Kidney (tissue), 14 donors: ENCODE measurements around the gene ACOXL. TPM values are rescaled to one million over a fixed set of nuclear protein-coding genes. Genes with fewer than 3 reads are reported as not detected.
A peak's percentile ranks its signal among the peaks of the same experiment; 100 is the strongest.

Source experiments
- DNase-seq, 5 donors: peaks; one replicate each; pipeline ENCODE4 v3.0.0-alpha.2; 2013 to 2020
- FAIRE-seq: peaks from 2 replicates; lab custom pipeline; 2012; peaks lifted over from hg19 to GRCh38; lab: Jason Lieb, UNC
- H3K27ac ChIP-seq, 2 donors: one replicate each; pipeline ENCODE4 v1.7.0; 2013; ENCODE audit warnings: low read depth in 2 of 2, low read length in 2 of 2, inconsistent platforms in 1 of 2
- H3K27me3 ChIP-seq: one replicate; pipeline ENCODE4 v1.7.1; 2013; ENCODE audit warnings: low read length, inconsistent platforms; ENCODE audit not compliant: control insufficient read depth, insufficient read depth
- H3K36me3 ChIP-seq, 3 donors: one replicate each; pipeline versions ENCODE4 v1.7.0 to v1.7.1; 2013; ENCODE audit warnings: low read length in 3 of 3, control low read depth in 1 of 3, inconsistent platforms in 1 of 3; ENCODE audit not compliant: insufficient read depth in 3 of 3, control insufficient read depth in 2 of 3
- H3K4me1 ChIP-seq, 3 donors: one replicate each; pipeline versions ENCODE4 v1.7.0 to v1.7.1; 2013; ENCODE audit warnings: low read length in 3 of 3, inconsistent platforms in 1 of 3, low read depth in 1 of 3; ENCODE audit not compliant: control insufficient read depth in 2 of 3, insufficient read depth in 2 of 3
- H3K4me3 ChIP-seq, 3 donors: one replicate each; pipeline versions ENCODE4 v1.7.0 to v1.8.1; 2013; ENCODE audit warnings: low read length in 3 of 3, control low read depth in 1 of 3, inconsistent platforms in 1 of 3
- H3K9ac ChIP-seq, 3 donors: one replicate each; pipeline versions ENCODE4 v1.7.0 to v1.7.1; 2013; ENCODE audit warnings: low read length in 3 of 3, control low read depth in 1 of 3, inconsistent platforms in 1 of 3
- H3K9me3 ChIP-seq, 3 donors: one replicate each; pipeline versions ENCODE4 v1.7.0 to v1.7.1; 2013; ENCODE audit warnings: low read length in 3 of 3, control low read depth in 1 of 3, inconsistent platforms in 1 of 3; ENCODE audit not compliant: control insufficient read depth in 2 of 3, insufficient read depth in 1 of 3
- CTCF ChIP-seq: IDR thresholded peaks from 3 replicates; pipeline ENCODE4 v1.5.1; 2012; ENCODE audit warnings: mild to moderate bottlenecking, moderate library complexity, borderline replicate concordance; ENCODE audit not compliant: insufficient read depth; ENCODE audit errors: extremely low read depth
- intact Hi-C: fragments of 100-400 bp; cut with DNase I; formaldehyde crosslinking; loops from one replicate; pipeline ENCODE4 v1.11.1; 2022
- polyA plus RNA-seq: library from polyadenylated mRNA; stranded (reverse); fragments of 350-450 nt; fragmentation: Illumina TruSeq; extraction: RNeasy Lipid Tissue Mini Kit (QIAGEN cat#74804); gene quantifications from one replicate; pipeline ENCODE4 v1.2.3, GENCODE V29; 2014; ENCODE audit warnings: low read depth, low replicate concordance; ENCODE audit not compliant: insufficient read depth
- total RNA-seq: library from RNA; stranded (reverse); fragmentation: NEBNext Ultra II Directional; extraction: Animal tissue kit (Norgen Biotek cat#: 25700); gene quantifications from one replicate; pipeline ENCODE4 v1.2.1, GENCODE V29; 2021
- donor health status: control.
- donor health status: control.
- donor health status: control.
- donor health status: control.
- donor health status: control.
- donor health status: DM: yes; HTN: yes; CAD: no.
- donor health status: Normal renal cell carcinoma (clear cell type).

The ACOXL gene
- total and polyA plus RNA-seq, 2 donors from 2014 or later, result 2.0 TPM; not detected in 1

GRCh38 chr2:111057045-111057444, 324.7 kb downstream of the ACOXL start:
- Histone ChIP-seq H3K27me3 (no peaks in the 10 kb centered on the region), H3K9ac (no peak overlapping the region), H3K4me3 (no peak overlapping the region), H3K9me3 (no peaks in the 10 kb centered on the region), H3K27ac (no peak overlapping the region), H3K4me1 (peaks cover 0 to 8% (median 3%) of the 10 kb centered on the region in 3 donors), H3K36me3 (no peaks in the 10 kb centered on the region)
- FAIRE-seq (no peak), DNase-seq (peak in 1 of 5 donors; percentile 4)
- TF ChIP-seq CTCF, result no peak
- intact Hi-C loops, result no loop called here

GRCh38 chr2:111057721-111058120, 325.3 kb downstream of the ACOXL start:
- FAIRE-seq, result no peak
- Histone ChIP-seq H3K27me3 (no peaks in the 10 kb centered on the region), H3K27ac (no peak overlapping the region), H3K9ac (no peak overlapping the region), H3K4me1 (peaks cover 0 to 8% (median 3%) of the 10 kb centered on the region in 3 donors), H3K36me3 (no peaks in the 10 kb centered on the region), H3K4me3 (no peak overlapping the region), H3K9me3 (no peaks in the 10 kb centered on the region)
- intact Hi-C loops, result no loop called here
- DNase-seq, result peak in 2 of 5 donors; percentile 35 to 51
- no peak for TF ChIP-seq CTCF

- TF ChIP-seq CTCF, result no peak
- Histone ChIP-seq H3K27ac (no peak overlapping the region), H3K9ac (no peak overlapping the region), H3K27me3 (no peaks in the 10 kb centered on the region), H3K36me3 (no peaks in the 10 kb centered on the region), H3K4me1 (peaks cover 0 to 8% (median 3%) of the 10 kb centered on the region in 3 donors), H3K4me3 (no peak overlapping the region), H3K9me3 (no peaks in the 10 kb centered on the region)
- intact Hi-C loops, result no loop called here
- DNase-seq (peak in 1 of 5 donors; percentile 15), FAIRE-seq (no peak)
These were observed 325.9 kb downstream of the ACOXL start for GRCh38 chr2:111058264-111058663.

GRCh38 chr2:111061191-111061590, 328.8 kb downstream of the ACOXL start:
- Histone ChIP-seq H3K36me3 (no peaks in the 10 kb centered on the region), H3K9me3 (no peaks in the 10 kb centered on the region), H3K27me3 (no peaks in the 10 kb centered on the region), H3K4me1 (no peaks in the 10 kb centered on the region), H3K9ac (no peak overlapping the region), H3K27ac (no peak overlapping the region), H3K4me3 (no peak overlapping the region)
- FAIRE-seq (no peak), DNase-seq (no peak)
- intact Hi-C loops, result no loop called here
- TF ChIP-seq CTCF, result no peak
